A673 (cell line): ENCODE results near the gene SIRPG. TPM values are rescaled to one million over a fixed set of nuclear protein-coding genes. Genes with fewer than 3 reads are reported as not detected.

ENCODE experiments used
- BruUV-seq: library from RNA; stranded (reverse); fragments of 400-500 nt; replicated peaks from 2 replicates; lab custom pipeline; 2021; lab: Mats Ljungman, UMichigan
- CTCF ChIA-PET: fragments of 300-600 bp; sonication (Branson Sonifier 250); formaldehyde crosslinking; loops from one replicate; lab custom pipeline; 2022; ENCODE audit warnings: antibody characterized with exemption; lab: Charles Lee
- POLR2A ChIA-PET: fragments of 300-600 bp; sonication (Branson Sonifier 250); formaldehyde crosslinking; loops from one replicate; lab custom pipeline; 2022; ENCODE audit warnings: antibody characterized with exemption; ENCODE audit not compliant: low non-redundant PET; lab: Charles Lee
- DNase-seq: peaks from one replicate; pipeline ENCODE4 v3.0.0-alpha.2; 2015; ENCODE audit warnings: low spot score
- H3K27ac ChIP-seq: fragments of 200-600 bp; sonication (generic); 2 replicates; pipeline ENCODE4 v1.5.1; 2016; ENCODE audit warnings: mixed run types, low read depth, mild to moderate bottlenecking, mixed read lengths, antibody characterized with exemption, low read length; ENCODE audit not compliant: poor library complexity, severe bottlenecking
- H3K27me3 ChIP-seq: fragments of 200-600 bp; sonication (generic); replicated peaks from 2 replicates; pipeline ENCODE4 v1.6.1; 2017; ENCODE audit warnings: mixed run types, low read depth, mild to moderate bottlenecking, mixed read lengths, antibody characterized with exemption, low read length; ENCODE audit not compliant: insufficient read depth, poor library complexity
- H3K36me3 ChIP-seq: fragments of 200-600 bp; sonication (generic); 2 replicates; pipeline ENCODE4 v1.6.1; 2016; ENCODE audit warnings: mixed run types, mild to moderate bottlenecking, mixed read lengths, antibody characterized with exemption, low read length; ENCODE audit not compliant: insufficient read depth, poor library complexity, severe bottlenecking
- H3K4me1 ChIP-seq: fragments of 200-600 bp; sonication (generic); 2 replicates; pipeline ENCODE4 v1.6.1; 2017; ENCODE audit warnings: mixed run types, mild to moderate bottlenecking, mixed read lengths, antibody characterized with exemption, low read length; ENCODE audit not compliant: insufficient read depth, poor library complexity, severe bottlenecking
- H3K4me3 ChIP-seq: fragments of 200-600 bp; sonication (generic); 2 replicates; pipeline ENCODE4 v1.5.1; 2016; ENCODE audit warnings: low read depth, mixed run types, mild to moderate bottlenecking, mixed read lengths, low read length; ENCODE audit not compliant: poor library complexity, severe bottlenecking
- H3K9me3 ChIP-seq: fragments of 200-600 bp; sonication (generic); 2 replicates; pipeline ENCODE4 v1.6.1; 2016; ENCODE audit warnings: mixed run types, low read depth, mild to moderate bottlenecking, mixed read lengths, antibody characterized with exemption, low read length; ENCODE audit not compliant: poor library complexity, severe bottlenecking
- CTCF ChIP-seq: fragments of 300-800, 200-600 bp; sonication (generic); conservative IDR thresholded peaks from 2 replicates; pipeline ENCODE4 v1.5.1; 2017; ENCODE audit warnings: low read depth, mild to moderate bottlenecking, antibody characterized with exemption, low read length, moderate library complexity, mixed read lengths
- EZH2 ChIP-seq: fragments of 200-600 bp; sonication (generic); IDR thresholded peaks from 2 replicates; pipeline ENCODE4 v1.6.1; 2017; ENCODE audit warnings: borderline replicate concordance, low read depth, mild to moderate bottlenecking, mixed read lengths, antibody characterized with exemption, low read length; ENCODE audit not compliant: poor library complexity, severe bottlenecking
- intact Hi-C: fragments of 100-400 bp; cut with micrococcal nuclease; formaldehyde crosslinking; loops from one replicate; pipeline ENCODE4 v1.10.0; 2022; ENCODE audit not compliant: unreplicated experiment
- total RNA-seq: library from RNA; stranded (reverse); gene quantifications from 2 replicates; pipeline ENCODE4 v1.2.3, GENCODE V29; 2021

SIRPG gene
- total RNA-seq, 1 experiment from 2014 or later: not detected

- Histone ChIP-seq H3K36me3 (no peaks in the 10 kb centered on the region), H3K27ac (no peak overlapping the region), H3K4me1 (no peaks in the 10 kb centered on the region), H3K9me3 (no peaks in the 10 kb centered on the region), H3K4me3 (no peak overlapping the region), H3K27me3 (peaks cover 2% of the 10 kb centered on the region)
- ChIA-PET POLR2A (no interaction called here), CTCF (no interaction called here)
- TF ChIP-seq EZH2 (no peak), CTCF (no peak)
- no TSS peak for BruUV-seq
- no peak for DNase-seq
- intact Hi-C loops: no loop called here
Observed at GRCh38 chr20:1633535-1633934, 24.0 kb downstream of the SIRPG start.

- POLR2A ChIA-PET: no interaction called here
- Histone ChIP-seq H3K4me1 (no peaks in the 10 kb centered on the region), H3K27me3 (peaks cover 15% of the 10 kb centered on the region), H3K36me3 (no peaks in the 10 kb centered on the region), H3K9me3 (no peaks in the 10 kb centered on the region), H3K4me3 (no peak overlapping the region), H3K27ac (no peak overlapping the region)
- TF ChIP-seq EZH2 (no peak), CTCF (no peak)
- CTCF ChIA-PET: no interaction called here
- BruUV-seq: no TSS peak
- intact Hi-C loops: no loop called here
- DNase-seq: no peak
Observed at GRCh38 chr20:1632178-1632577, 25.4 kb downstream of the SIRPG start.

DNA sequence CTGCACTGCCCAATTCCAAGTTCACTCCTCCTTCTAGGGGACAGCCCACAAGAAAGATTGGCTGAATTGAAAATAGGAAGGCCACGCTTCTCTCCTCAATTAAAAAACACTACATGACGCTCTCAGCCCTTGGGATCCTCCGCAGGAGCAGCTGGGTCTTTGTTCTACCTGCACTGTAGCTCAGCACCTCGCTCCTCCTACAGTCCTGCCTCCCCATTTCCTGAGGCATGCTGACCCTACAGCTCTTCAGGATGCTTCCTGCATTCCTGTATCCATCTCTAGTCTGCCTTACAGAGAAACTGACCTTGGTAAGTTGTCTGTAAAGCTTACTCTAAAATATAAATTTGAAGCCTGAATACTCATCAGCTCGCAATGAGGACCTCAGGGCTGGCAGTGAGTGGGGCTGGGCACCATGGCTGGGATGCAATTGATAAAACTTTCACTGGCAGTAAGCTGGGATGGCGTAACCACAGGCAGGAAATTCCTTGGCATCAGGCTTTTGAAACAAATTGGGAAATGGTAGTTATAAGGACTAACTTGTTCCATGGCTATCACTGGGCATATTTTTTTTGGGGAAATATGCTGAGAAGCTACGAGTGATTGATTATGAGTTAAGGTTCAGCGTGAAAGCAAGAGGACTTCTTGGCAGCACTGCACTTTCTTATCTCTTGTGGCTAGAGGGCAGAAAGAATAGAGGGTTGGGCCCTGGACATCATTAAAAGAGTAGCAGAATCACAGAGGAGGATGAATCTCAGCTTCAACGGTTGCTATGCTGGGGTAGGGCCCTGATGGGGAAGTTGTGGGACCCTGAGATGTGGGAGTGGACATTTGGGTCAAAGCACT is 26.0 kb downstream of the SIRPG start:
- ChIA-PET POLR2A (no interaction called here), CTCF (no interaction called here)
- Histone ChIP-seq H3K4me3 (no peak overlapping the region), H3K9me3 (no peaks in the 10 kb centered on the region), H3K27me3 (peaks cover 15% of the 10 kb centered on the region), H3K4me1 (no peaks in the 10 kb centered on the region), H3K27ac (no peak overlapping the region), H3K36me3 (no peaks in the 10 kb centered on the region)
- DNase-seq: no peak
- intact Hi-C loops: no loop called here
- no peak for TF ChIP-seq CTCF
- TF ChIP-seq EZH2: no peak
- no TSS peak for BruUV-seq
